ENCODE data around the gene OR2K2. TPM values are rescaled to one million over a fixed set of nuclear protein-coding genes. Genes with fewer than 3 reads are reported as not detected.

OR2K2 gene
- total RNA-seq, 1 donor from 2014 or later: not detected

Other genes starting within 250 kb of the OR2K2 start
- gene ECPAS, start 154.2 kb upstream of the OR2K2 start, total RNA-seq: 86.4 and 101 TPM in 2 replicates
- gene ZNF483, start 195.0 kb upstream of the OR2K2 start, total RNA-seq: 26.0 and 28.7 TPM in 2 replicates

Data from neural crest cell (in vitro differentiated cells).